NCI-H226 (cell line): ENCODE measurements around the gene TNIP2.

Experiments used
- DNase-seq: peaks from one replicate; pipeline ENCODE4 v3.0.0-alpha.2; 2015

The TNIP2 gene

GRCh38 chr4:2714061-2714770 lies 41.9 kb downstream of the TNIP2 start:
- no peak for DNase-seq

GRCh38 chr4:2713337-2713736 lies 42.8 kb downstream of the TNIP2 start:
- no peak for DNase-seq

GRCh38 chr4:2712261-2712842 lies 43.8 kb downstream of the TNIP2 start:
- DNase-seq, result no peak

- no peak for DNase-seq
Observed at GRCh38 chr4:2702770-2703169, 53.4 kb downstream of the TNIP2 start.

GRCh38 chr4:2702361-2702760 lies 53.8 kb downstream of the TNIP2 start:
- no peak for DNase-seq

GRCh38 chr4:2700031-2700430 lies 56.1 kb downstream of the TNIP2 start:
- DNase-seq, result no peak

GRCh38 chr4:2699534-2699933 lies 56.6 kb downstream of the TNIP2 start:
- DNase-seq, result no peak

GRCh38 chr4:2698951-2699505 lies 57.1 kb downstream of the TNIP2 start:
- no peak for DNase-seq

- DNase-seq, result no peak
Observed at GRCh38 chr4:2698504-2698903, 57.6 kb downstream of the TNIP2 start.

- no peak for DNase-seq
Observed at GRCh38 chr4:2697995-2698414, 58.1 kb downstream of the TNIP2 start.

GRCh38 chr4:2696423-2696822 lies 59.7 kb downstream of the TNIP2 start:
- no peak for DNase-seq

GRCh38 chr4:2695346-2696060 lies 60.6 kb downstream of the TNIP2 start:
- DNase-seq, result no peak

- no peak for DNase-seq
Observed at GRCh38 chr4:2694691-2695090, 61.4 kb downstream of the TNIP2 start.

- no peak for DNase-seq
Observed at GRCh38 chr4:2691952-2692435, 64.1 kb downstream of the TNIP2 start.
